H1 (cell line): ENCODE results near the gene XPO5. TPM values are rescaled to one million over a fixed set of nuclear protein-coding genes. Genes with fewer than 3 reads are reported as not detected.

Experiments
- CTCF ChIA-PET: fragments of 300-600 bp; sonication (Branson Sonifier 250); formaldehyde crosslinking; loops from one replicate; lab custom pipeline; 2021; ENCODE audit not compliant: partially characterized antibody; lab: Charles Lee
- POLR2A ChIA-PET: fragments of 300-600 bp; sonication (Branson Sonifier 250); formaldehyde crosslinking; loops from one replicate; lab custom pipeline; 2021; ENCODE audit warnings: inconsistent platforms; ENCODE audit not compliant: partially characterized antibody; lab: Charles Lee
- DNase-seq, 2 experiments: peaks; one replicate each; pipeline versions ENCODE4 v3.0.0 to v3.0.0-alpha.2; 2010 to 2022; ENCODE audit warnings: low spot score in 2 of 2, low read depth in 1 of 2, mixed read lengths in 1 of 2
- FAIRE-seq: peaks from 2 replicates; lab custom pipeline; 2011; peaks lifted over from hg19 to GRCh38; lab: Jason Lieb, UNC
- H2AFZ ChIP-seq: 2 replicates; pipeline ENCODE4 v1.8.1; 2012; ENCODE audit warnings: low read length, inconsistent platforms
- H2AK5ac ChIP-seq: 2 replicates; pipeline ENCODE4 v1.6.1; 2013; ENCODE audit warnings: low read depth, low read length
- H2BK120ac ChIP-seq: replicated peaks from 2 replicates; pipeline ENCODE3; 2013; ENCODE audit warnings: low read depth, low read length, inconsistent platforms
- H2BK12ac ChIP-seq: 2 replicates; pipeline ENCODE4 v1.6.1; 2013; ENCODE audit warnings: low read depth, low read length
- H2BK15ac ChIP-seq: 2 replicates; pipeline ENCODE4 v1.6.1; 2013; ENCODE audit warnings: low read length
- H2BK20ac ChIP-seq: 2 replicates; pipeline ENCODE4 v1.6.1; 2013; ENCODE audit warnings: low read length
- H2BK5ac ChIP-seq: 2 replicates; pipeline ENCODE4 v1.6.1; 2013; ENCODE audit warnings: low read depth, low read length
- H3K14ac ChIP-seq: 2 replicates; pipeline ENCODE4 v1.6.1; 2013; ENCODE audit warnings: inconsistent platforms; ENCODE audit not compliant: insufficient read length
- H3K18ac ChIP-seq: 2 replicates; pipeline ENCODE4 v1.6.1; 2013; ENCODE audit warnings: low read length; ENCODE audit errors: extremely low read depth
- H3K23ac ChIP-seq: 2 replicates; pipeline ENCODE4 v1.6.1; 2013; ENCODE audit warnings: inconsistent platforms; ENCODE audit not compliant: insufficient read length
- H3K23me2 ChIP-seq: 2 replicates; pipeline ENCODE4 v1.6.1; 2013; ENCODE audit warnings: low read depth, low read length
- H3K27ac ChIP-seq: 2 replicates; pipeline ENCODE4 v1.6.1; 2011; ENCODE audit warnings: low read depth, low read length, inconsistent platforms
- H3K27me3 ChIP-seq, 4 experiments: replicated peaks in 1 of 4; 1 replicate in 1 of 4; 2 replicates in 3 of 4; pipeline versions ENCODE4 v1.6.1 to v1.8.1; 2011 to 2013; ENCODE audit warnings: low read length in 3 of 4, mild to moderate bottlenecking in 3 of 4, inconsistent platforms in 2 of 4, mixed read lengths in 2 of 4, moderate library complexity in 1 of 4; ENCODE audit not compliant: control insufficient read depth in 3 of 4, insufficient read depth in 3 of 4; ENCODE audit errors: extremely low read depth in 1 of 4
- H3K36me3 ChIP-seq, 4 experiments: 2 replicates each; pipeline versions ENCODE4 v1.6.1 to v1.8.1; 2011 to 2013; ENCODE audit warnings: mild to moderate bottlenecking in 4 of 4, low read length in 3 of 4, moderate library complexity in 2 of 4, control low read depth in 1 of 4, inconsistent platforms in 1 of 4; ENCODE audit not compliant: insufficient read depth in 4 of 4, control insufficient read depth in 2 of 4
- H3K4ac ChIP-seq: replicated peaks from 2 replicates; pipeline ENCODE3; 2013; ENCODE audit warnings: low read length, low read depth, mixed read lengths, inconsistent platforms; ENCODE audit not compliant: insufficient read length
- H3K4me1 ChIP-seq, 4 experiments: replicated peaks in 1 of 4; 1 replicate in 1 of 4; 2 replicates in 3 of 4; pipeline versions ENCODE4 v1.6.1 to v1.8.1; 2011 to 2013; ENCODE audit warnings: low read length in 3 of 4, inconsistent platforms in 2 of 4, mixed read lengths in 1 of 4; ENCODE audit not compliant: insufficient read depth in 4 of 4, control insufficient read depth in 3 of 4
- H3K4me2 ChIP-seq, 2 experiments: 2 replicates each; pipeline versions ENCODE4 v1.6.1 to v1.8.1; 2011 to 2013; ENCODE audit warnings: low read depth in 2 of 2, low read length in 2 of 2, control low read depth in 1 of 2, inconsistent platforms in 1 of 2, mild to moderate bottlenecking in 1 of 2; ENCODE audit not compliant: insufficient read depth in 1 of 2
- H3K4me3 ChIP-seq, 4 experiments: fragments of 200-600, 300-600 bp in 1 of 4; sonication (generic), shearing (Covaris generic), sonication (Bioruptor Twin) in 1 of 4; 2 replicates each; pipeline versions ENCODE4 v1.5.1 to v1.8.1; 2011 to 2016; ENCODE audit warnings: low read length in 4 of 4, low read depth in 3 of 4, control low read depth in 2 of 4, inconsistent platforms in 2 of 4, mild to moderate bottlenecking in 2 of 4, mixed read lengths in 1 of 4, moderate library complexity in 1 of 4; ENCODE audit not compliant: insufficient read depth in 2 of 4; ENCODE audit errors: extremely low read depth in 1 of 4
- H3K56ac ChIP-seq: replicated peaks from 2 replicates; pipeline ENCODE3; 2013; ENCODE audit warnings: low read depth, mild to moderate bottlenecking, mixed read lengths, low read length, inconsistent platforms; ENCODE audit not compliant: insufficient read length
- H3K79me1 ChIP-seq: 2 replicates; pipeline ENCODE4 v1.6.1; 2013; ENCODE audit warnings: low read depth, low read length, control low read depth
- H3K79me2 ChIP-seq, 2 experiments: 2 replicates each; pipeline versions ENCODE4 v1.6.1 to v1.8.1; 2012 to 2013; ENCODE audit warnings: low read length in 2 of 2, mild to moderate bottlenecking in 2 of 2, inconsistent platforms in 1 of 2; ENCODE audit not compliant: insufficient read depth in 2 of 2, control insufficient read depth in 1 of 2
- H3K9ac ChIP-seq, 4 experiments: replicated peaks in 1 of 4; 1 replicate in 1 of 4; 2 replicates in 3 of 4; pipeline versions ENCODE4 v1.6.1 to v1.8.1; 2011 to 2013; ENCODE audit warnings: low read depth in 3 of 4, low read length in 3 of 4, control low read depth in 2 of 4, mild to moderate bottlenecking in 2 of 4, moderate library complexity in 2 of 4, inconsistent platforms in 1 of 4; ENCODE audit errors: extremely low read depth in 1 of 4
- H3K9me3 ChIP-seq, 2 experiments: 2 replicates each; pipeline versions ENCODE4 v1.6.1 to v1.8.1; 2012 to 2013; ENCODE audit warnings: mild to moderate bottlenecking in 2 of 2, moderate library complexity in 2 of 2, control low read depth in 1 of 2, inconsistent platforms in 1 of 2, low read depth in 1 of 2, low read length in 1 of 2, mixed read lengths in 1 of 2; ENCODE audit not compliant: insufficient read depth in 2 of 2
- H4K20me1 ChIP-seq, 2 experiments: replicated peaks in 1 of 2; 2 replicates each; pipeline versions ENCODE3 to v1.8.1; 2011 to 2013; ENCODE audit warnings: inconsistent platforms in 2 of 2, low read length in 2 of 2, mild to moderate bottlenecking in 1 of 2; ENCODE audit not compliant: insufficient read depth in 2 of 2, control insufficient read depth in 1 of 2
- H4K5ac ChIP-seq: 2 replicates; pipeline ENCODE4 v1.6.1; 2013; ENCODE audit warnings: low read length, low read depth, mixed read lengths, inconsistent platforms; ENCODE audit not compliant: insufficient read length
- H4K8ac ChIP-seq: 2 replicates; pipeline ENCODE4 v1.8.0; 2013; ENCODE audit warnings: mild to moderate bottlenecking, moderate library complexity, low read length, inconsistent platforms; ENCODE audit not compliant: insufficient read depth; ENCODE audit errors: extremely low read depth
- H4K91ac ChIP-seq: replicated peaks from 2 replicates; pipeline ENCODE3; 2013; ENCODE audit warnings: low read length, mixed read lengths, inconsistent platforms; ENCODE audit not compliant: insufficient read length
- CEBPB ChIP-seq: IDR thresholded peaks from 2 replicates; pipeline ENCODE4 v1.6.1; 2012; ENCODE audit warnings: low read depth, low read length
- CTCF ChIP-seq, 3 experiments: IDR thresholded peaks; 1 replicate in 2 of 3; 2 replicates in 1 of 3; pipeline versions ENCODE4 v1.5.1 to v1.6.1; 2011; ENCODE audit warnings: low read length in 3 of 3, mild to moderate bottlenecking in 3 of 3, inconsistent platforms in 2 of 3, low read depth in 1 of 3, moderate library complexity in 1 of 3; ENCODE audit not compliant: insufficient read depth in 1 of 3; ENCODE audit errors: control extremely low read depth in 1 of 3
- HDAC2 ChIP-seq, 2 experiments: fragments of 300-600 bp in 1 of 2; sonication (generic) in 1 of 2; IDR thresholded peaks; 2 replicates each; pipeline ENCODE4 v1.6.1; 2011 to 2012; ENCODE audit warnings: low read depth in 2 of 2, low read length in 2 of 2, mild to moderate bottlenecking in 2 of 2, moderate library complexity in 2 of 2, borderline replicate concordance in 1 of 2, inconsistent platforms in 1 of 2
- HDAC6 ChIP-seq: IDR thresholded peaks from one replicate; pipeline ENCODE4 v1.7.1; 2012; ENCODE audit warnings: low read depth, mild to moderate bottlenecking, inconsistent platforms, low read length, moderate library complexity
- JUND ChIP-seq: IDR thresholded peaks from 2 replicates; pipeline ENCODE4 v1.6.1; 2011; ENCODE audit warnings: mild to moderate bottlenecking, improper control_type of control experiment, low read length
- KDM1A ChIP-seq: fragments of 200-600, 300-600 bp; sonication (generic); IDR thresholded peaks from 2 replicates; pipeline ENCODE4 v1.7.1; 2016; ENCODE audit warnings: mild to moderate bottlenecking, low read length, borderline replicate concordance
- KDM4A ChIP-seq: IDR thresholded peaks from one replicate; pipeline ENCODE4 v1.7.1; 2012; ENCODE audit warnings: low read depth, mild to moderate bottlenecking, moderate library complexity, low read length, inconsistent platforms; ENCODE audit not compliant: severe bottlenecking
- POLR2AphosphoS5 ChIP-seq: IDR thresholded peaks from 2 replicates; pipeline ENCODE4 v1.6.1; 2011; ENCODE audit warnings: low read depth, low read length
- SIX5 ChIP-seq: IDR thresholded peaks from 2 replicates; pipeline ENCODE4 v1.6.1; 2011; ENCODE audit warnings: mild to moderate bottlenecking, low read depth, low read length
- WGBS, 2 experiments: shearing (Covaris generic) in 1 of 2; methylation state at CpG; one replicate each; pipeline versions ENCODE4 v1.1.6 to v1.1.7; 2013 to 2015; ENCODE audit warnings: low lambda C conversion rate in 2 of 2, mixed read lengths in 2 of 2, inconsistent platforms in 1 of 2, low coverage in 1 of 2, missing lambda C conversion rate in 1 of 2; ENCODE audit not compliant: insufficient replicate concordance in 2 of 2, insufficient coverage in 1 of 2, insufficient read length in 1 of 2; ENCODE audit errors: extremely low coverage in 1 of 2, missing lambda C conversion rate in 1 of 2; 5-methylcytosine and 5-hydroxymethylcytosine counted together
- polyA plus RNA-seq, 7 experiments: library from polyadenylated mRNA; depleted of rRNA in 3 of 7; stranded (reverse) in 5 of 7; unstranded in 2 of 7; fragments of >200 nt in 5 of 7; fragments of 200-250 nt in 2 of 7; gene quantifications; 1 replicate in 5 of 7; 2 replicates in 1 of 7; 4 replicates in 1 of 7; pipeline versions ENCODE4 v1.2.1 to v1.2.3, GENCODE V29; 2011 to 2013; ENCODE audit warnings: missing spikeins in 2 of 7, mixed read lengths in 2 of 7
- total RNA-seq: library from RNA; stranded (reverse); fragmentation: NEBNext Ultra II Directional; extraction: Animal tissue kit (Norgen Biotek cat#: 25700); gene quantifications from 2 replicates; pipeline ENCODE4 v1.2.1, GENCODE V29; 2021
- TF ChIP-seq, protein P1 (sequence below): IDR thresholded peaks from 2 replicates; pipeline ENCODE4 v1.6.1; 2012; ENCODE audit warnings: inconsistent platforms

Gene XPO5
- total and polyA plus RNA-seq, 2 of the 8 experiments (the other 6 are each of a cell fraction or from before 2014, with no cell fraction given): 80.6 to 95.7 TPM

GRCh38 chr6:43604174-43604573 is 28.3 kb upstream of the XPO5 start:
- Histone ChIP-seq H4K5ac (no peak overlapping the region), H3K23me2 (no peaks in the 10 kb centered on the region), H3K4me1 (no peaks in the 10 kb centered on the region), H3K9ac (no peak overlapping the region), H2BK120ac (no peak overlapping the region), H2BK20ac (no peak overlapping the region), H3K36me3 (peaks cover 2 to 9% (median 4%) of the 10 kb centered on the region in 4 experiments; a peak in 4 of 8 replicates), H3K18ac (no peak overlapping the region), H2BK5ac (no peak overlapping the region), H3K56ac (no peak overlapping the region), H2BK12ac (no peak overlapping the region), H3K4me2 (no peak overlapping the region), H3K14ac (no peak overlapping the region), H3K9me3 (no peaks in the 10 kb centered on the region), H3K4me3 (no peak overlapping the region), H4K8ac (no peak overlapping the region), H3K79me2 (no peaks in the 10 kb centered on the region), H3K27me3 (no peaks in the 10 kb centered on the region), H3K23ac (no peak overlapping the region), H2BK15ac (no peak overlapping the region), H3K4ac (no peak overlapping the region), H4K20me1 (no peaks in the 10 kb centered on the region), H2AK5ac (no peak overlapping the region), H4K91ac (no peak overlapping the region), H2AFZ (no peak overlapping the region), H3K79me1 (no peaks in the 10 kb centered on the region), H3K27ac (no peak overlapping the region)
- WGBS, 2 experiments: 97% methylated on average over 2 of the region's 2 CpGs; no CpG with 5 or more reads in 1 of the 2 experiments
- no peak for FAIRE-seq
- DNase-seq: no peak
- ChIA-PET CTCF (no interaction called here), POLR2A (interaction anchor here (0.6 to 0.9 kb wide), 2 partner anchors 25 to 182 kb away, joined by 3 read pairs; partner anchors contain the start of gene GTPBP2)
- no peak for TF ChIP-seq SIX5
- TF ChIP-seq KDM1A: no peak
- TF ChIP-seq, protein P1, sequence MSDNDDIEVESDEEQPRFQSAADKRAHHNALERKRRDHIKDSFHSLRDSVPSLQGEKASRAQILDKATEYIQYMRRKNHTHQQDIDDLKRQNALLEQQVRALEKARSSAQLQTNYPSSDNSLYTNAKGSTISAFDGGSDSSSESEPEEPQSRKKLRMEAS: no peak
- TF ChIP-seq HDAC2 (IDR thresholded peaks at IDR 0.05; ENCODE audit: borderline replicate concordance in 1 of 2, low read depth in 2 of 2, low read length in 2 of 2): no peak
- no peak for TF ChIP-seq HDAC6
- no peak for TF ChIP-seq CTCF (IDR thresholded peaks at IDR 0.05; ENCODE audit: control extremely low read depth in 1 of 3, insufficient read depth in 1 of 3, low read depth in 1 of 3, low read length in 3 of 3)
- no peak for TF ChIP-seq CEBPB
- no peak for TF ChIP-seq KDM4A
- TF ChIP-seq JUND: no peak
- no peak for TF ChIP-seq POLR2AphosphoS5
